ENCODE measurements around the gene HYLS1. TPM values are rescaled to one million over a fixed set of nuclear protein-coding genes. Genes with fewer than 3 reads are reported as not detected.

The HYLS1 gene
- total and polyA plus RNA-seq, 8 donors = 3.4 to 14.4 (median 9.7) TPM

DNA sequence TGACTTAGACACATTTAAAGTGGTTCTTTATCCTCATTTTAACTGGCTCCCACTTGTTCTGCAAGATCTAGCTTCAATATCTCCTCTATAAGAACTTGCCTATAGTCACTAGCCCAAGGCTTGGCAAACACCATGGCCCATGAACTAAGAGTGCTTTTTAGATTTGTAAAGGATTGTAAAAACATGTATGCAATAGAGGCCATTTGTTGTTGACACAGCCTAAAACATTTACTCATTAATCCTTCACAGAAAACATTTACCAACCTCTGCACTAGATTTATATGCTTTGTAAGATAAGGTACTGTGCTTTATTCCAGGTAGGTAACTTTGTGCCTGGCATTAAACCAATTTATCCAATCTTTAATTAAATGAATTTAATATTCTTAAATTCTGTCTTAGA lies 5.5 kb downstream of the HYLS1 start:
- Histone ChIP-seq H3K4me1 (peaks cover 5 to 9% of the 10 kb centered on the region in 2 donors), H3K9me3 (no peaks in the 10 kb centered on the region), H3K4me3 (no peak overlapping the region), H3K27ac (no peak overlapping the region), H3K27me3 (no peaks in the 10 kb centered on the region), H3K36me3 (peaks cover 0 to 40% of the 10 kb centered on the region in 2 donors)
- no peak for ATAC-seq
- DNase-seq = no peak
- intact Hi-C loops (cut with DNase I) = no loop called here
- TF ChIP-seq, protein P1, sequence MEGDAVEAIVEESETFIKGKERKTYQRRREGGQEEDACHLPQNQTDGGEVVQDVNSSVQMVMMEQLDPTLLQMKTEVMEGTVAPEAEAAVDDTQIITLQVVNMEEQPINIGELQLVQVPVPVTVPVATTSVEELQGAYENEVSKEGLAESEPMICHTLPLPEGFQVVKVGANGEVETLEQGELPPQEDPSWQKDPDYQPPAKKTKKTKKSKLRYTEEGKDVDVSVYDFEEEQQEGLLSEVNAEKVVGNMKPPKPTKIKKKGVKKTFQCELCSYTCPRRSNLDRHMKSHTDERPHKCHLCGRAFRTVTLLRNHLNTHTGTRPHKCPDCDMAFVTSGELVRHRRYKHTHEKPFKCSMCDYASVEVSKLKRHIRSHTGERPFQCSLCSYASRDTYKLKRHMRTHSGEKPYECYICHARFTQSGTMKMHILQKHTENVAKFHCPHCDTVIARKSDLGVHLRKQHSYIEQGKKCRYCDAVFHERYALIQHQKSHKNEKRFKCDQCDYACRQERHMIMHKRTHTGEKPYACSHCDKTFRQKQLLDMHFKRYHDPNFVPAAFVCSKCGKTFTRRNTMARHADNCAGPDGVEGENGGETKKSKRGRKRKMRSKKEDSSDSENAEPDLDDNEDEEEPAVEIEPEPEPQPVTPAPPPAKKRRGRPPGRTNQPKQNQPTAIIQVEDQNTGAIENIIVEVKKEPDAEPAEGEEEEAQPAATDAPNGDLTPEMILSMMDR (IDR thresholded peaks at IDR 0.05) = no peak

DNA sequence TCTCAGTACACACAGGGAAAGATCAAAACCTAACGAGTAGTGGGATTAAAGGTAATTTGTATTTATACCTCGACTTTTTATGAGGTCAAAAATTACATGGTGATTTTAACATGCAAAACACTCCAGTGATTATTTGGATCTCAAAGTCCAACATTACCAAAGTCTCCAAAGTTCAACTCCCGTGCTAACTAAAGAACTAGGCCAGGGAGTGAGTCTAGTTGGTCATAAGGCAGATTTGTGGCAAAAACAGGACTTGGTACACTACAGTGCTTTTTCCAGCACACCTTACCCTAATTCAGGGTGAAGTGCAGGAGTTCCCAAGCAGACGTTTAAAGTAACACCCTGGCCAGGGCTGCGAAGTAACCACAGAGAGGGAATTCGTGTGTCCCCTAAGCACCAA lies 14.4 kb downstream of the HYLS1 start:
- TF ChIP-seq, protein P1 (IDR thresholded peaks at IDR 0.05) = no peak
- H3K36me3 ChIP-seq = peaks cover 0 to 14% of the 10 kb centered on the region in 2 donors
- DNase-seq (no peak), ATAC-seq (no peak)
- peaks cover 18 to 35% of the 10 kb centered on the region in 2 donors for H3K27me3 ChIP-seq
- intact Hi-C loops (cut with DNase I) = no loop called here
- peak overlapping the region in 1 of 2 donors; percentile 62 for H3K4me3 ChIP-seq
- H3K4me1 ChIP-seq = peaks cover 15 to 27% of the 10 kb centered on the region in 2 donors
- no peak overlapping the region for H3K27ac ChIP-seq
- H3K9me3 ChIP-seq = no peaks in the 10 kb centered on the region

DNA sequence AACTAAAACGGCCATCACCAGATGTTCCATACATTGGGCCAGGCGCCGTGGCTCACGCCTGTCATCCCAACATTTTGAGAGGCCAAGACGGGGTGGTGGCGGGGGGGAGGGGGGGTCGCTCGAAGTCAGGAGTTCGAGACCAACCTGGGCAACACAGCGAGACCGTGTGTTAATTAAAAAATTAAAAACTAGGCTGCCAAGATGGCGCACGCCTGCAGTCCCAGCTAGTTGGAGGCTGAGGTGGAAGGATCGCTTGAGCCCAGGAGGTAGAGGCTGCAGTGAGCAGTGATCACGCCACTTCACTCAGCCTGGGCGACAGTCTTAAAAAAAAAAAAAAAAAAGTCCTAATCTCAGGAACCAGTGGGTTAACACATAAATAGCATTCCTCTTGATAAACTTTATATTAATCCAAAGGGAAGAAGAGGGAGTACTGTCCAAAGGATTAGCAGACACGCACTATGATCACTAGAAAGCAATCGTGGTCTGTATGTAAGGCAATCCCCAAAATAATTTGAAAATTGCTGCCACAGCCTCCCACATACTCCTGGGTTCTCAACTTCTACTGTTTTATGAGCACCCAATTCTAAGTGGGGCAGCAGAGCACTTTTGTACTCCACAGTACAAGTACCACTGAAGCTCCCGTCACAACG lies 14.9 kb downstream of the HYLS1 start:
- peaks cover 0 to 14% of the 10 kb centered on the region in 2 donors for H3K36me3 ChIP-seq
- TF ChIP-seq, protein P1 (IDR thresholded peaks at IDR 0.05) = no peak
- peak overlapping the region; percentile 58 to 83 for H3K27ac ChIP-seq
- H3K4me1 ChIP-seq = peaks cover 15 to 27% of the 10 kb centered on the region in 2 donors
- peak overlapping the region; percentile 47 to 62 for H3K4me3 ChIP-seq
- peaks cover 18 to 37% of the 10 kb centered on the region in 2 donors for H3K27me3 ChIP-seq
- no peaks in the 10 kb centered on the region for H3K9me3 ChIP-seq
- intact Hi-C loops (cut with DNase I) = no loop called here
- DNase-seq = no peak
- no peak for ATAC-seq

DNA sequence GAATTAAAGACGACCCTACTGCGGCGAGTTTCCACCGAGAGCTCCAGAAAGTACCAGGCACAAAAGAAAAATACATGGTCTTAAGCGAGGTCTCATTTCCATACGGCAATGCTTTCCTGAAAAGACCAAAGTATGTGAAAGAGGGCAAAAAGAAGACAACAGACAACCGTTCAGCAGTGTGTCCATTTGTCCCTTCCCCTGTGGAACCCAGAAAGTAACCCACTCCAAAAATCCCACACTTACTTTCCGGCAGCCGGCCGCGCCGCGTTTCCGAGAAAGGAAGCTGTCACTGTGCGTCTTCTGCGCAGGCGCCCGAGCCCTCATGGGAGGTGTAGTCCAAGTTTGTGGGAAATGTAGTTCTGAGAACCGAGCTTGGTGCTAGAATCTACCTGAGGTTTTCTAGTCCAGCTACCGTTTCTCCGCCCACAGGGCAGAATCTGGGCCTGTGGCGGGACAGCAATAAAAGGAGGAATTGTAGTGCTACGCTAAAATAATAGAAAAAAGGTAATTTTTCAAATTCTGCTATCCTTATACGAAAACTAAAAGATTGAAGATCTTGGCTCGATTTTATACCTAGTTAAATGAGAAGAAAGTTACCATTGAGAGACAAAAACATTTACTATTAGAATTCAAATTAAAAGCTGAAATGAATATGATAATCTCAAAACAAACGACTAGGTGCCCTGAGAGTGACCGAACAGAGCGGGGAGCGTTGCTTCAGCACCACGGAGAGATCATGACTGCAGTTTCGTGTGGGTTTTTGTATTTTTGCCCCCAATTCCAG lies 15.7 kb downstream of the HYLS1 start, which contains the start of gene PUS3:
Gene PUS3, minus strand, starts transcription at position 280 of the 784 bp plus-strand sequence. CDS start 6,922 bp downstream, outside the sequence.
- intact Hi-C loops (cut with DNase I) = no loop called here
- H3K4me3 ChIP-seq = peak within 1 kb of the TSS; percentile 47 to 62
- peak within 1 kb of the TSS; percentile 58 to 83 for H3K27ac ChIP-seq
- peaks cover 18 to 37% of the 10 kb centered on the region in 2 donors for H3K27me3 ChIP-seq
- H3K4me1 ChIP-seq = peaks cover 15 to 27% of the 10 kb centered on the region in 2 donors
- peaks cover 0 to 14% of the 10 kb centered on the region in 2 donors for H3K36me3 ChIP-seq
- DNase-seq (peak; percentile 84 to 97 (median 91)), ATAC-seq (peak; percentile 98)
- TF ChIP-seq, protein P1 (IDR thresholded peaks at IDR 0.05) = no peak
- H3K9me3 ChIP-seq = no peaks in the 10 kb centered on the region

All from left lung (tissue), 10 donors.